ACC112 (cell line): ENCODE data around the gene ARHGAP11A.

Experiments
- H2AFZ ChIP-seq: fragments of 200-600 bp; sonication (generic); one replicate; pipeline ENCODE4 v1.6.0; 2017; ENCODE audit warnings: antibody characterized with exemption, low read length; ENCODE audit not compliant: unreplicated experiment
- H3K27ac ChIP-seq: fragments of 200-600 bp; sonication (generic); 2 replicates; pipeline ENCODE4 v1.5.1; 2014; ENCODE audit warnings: low read depth, mild to moderate bottlenecking, antibody characterized with exemption, low read length, moderate library complexity
- H3K27me3 ChIP-seq: fragments of 200-600 bp; sonication (generic); 2 replicates; pipeline ENCODE4 v1.6.1; 2014; ENCODE audit warnings: mild to moderate bottlenecking, antibody characterized with exemption, low read length, moderate library complexity, mixed read lengths; ENCODE audit not compliant: insufficient read depth
- H3K36me3 ChIP-seq: fragments of 200-600 bp; sonication (generic); 2 replicates; pipeline ENCODE4 v1.6.1; 2016; ENCODE audit warnings: mild to moderate bottlenecking, antibody characterized with exemption, low read length, moderate library complexity, mixed read lengths; ENCODE audit not compliant: insufficient read depth
- H3K4me1 ChIP-seq: fragments of 200-600 bp; sonication (generic); one replicate; pipeline ENCODE4 v1.6.1; 2016; ENCODE audit warnings: low read length, mixed read lengths; ENCODE audit not compliant: insufficient read depth, unreplicated experiment, control insufficient read depth
- H3K4me3 ChIP-seq: fragments of 200-600 bp; sonication (generic); 2 replicates; pipeline ENCODE4 v1.5.1; 2014; ENCODE audit warnings: mild to moderate bottlenecking, low read depth, low read length
- H3K79me2 ChIP-seq: fragments of 200-600 bp; sonication (generic); one replicate; pipeline ENCODE4 v1.6.0; 2016; ENCODE audit warnings: low read length; ENCODE audit not compliant: control insufficient read depth, unreplicated experiment, insufficient read depth

ARHGAP11A gene

GRCh38 chr15:32656496-32656895 lies 41.2 kb downstream of the ARHGAP11A start:
- Histone ChIP-seq H3K36me3 (no peaks in the 10 kb centered on the region; the same call in 1 of the 2 replicates), H3K4me1 (peaks cover 52% of the 10 kb centered on the region), H3K27me3 (no peaks in the 10 kb centered on the region), H3K79me2 (no peaks in the 10 kb centered on the region), H2AFZ (no peak overlapping the region), H3K4me3 (no peak overlapping the region), H3K27ac (no peak overlapping the region)

- Histone ChIP-seq H3K4me3 (peak overlapping the region; percentile 70), H3K27me3 (no peaks in the 10 kb centered on the region), H2AFZ (peak overlapping the region; percentile 84), H3K27ac (peak overlapping the region; percentile 55), H3K4me1 (peaks cover 51% of the 10 kb centered on the region), H3K36me3 (no peaks in the 10 kb centered on the region; the same call in 1 of the 2 replicates), H3K79me2 (no peaks in the 10 kb centered on the region)
Observed at GRCh38 chr15:32657198-32657883, 42.0 kb downstream of the ARHGAP11A start.

- no peaks in the 10 kb centered on the region for H3K27me3 ChIP-seq
- H3K27ac ChIP-seq = peak overlapping the region; percentile 55
- peaks cover 51% of the 10 kb centered on the region for H3K4me1 ChIP-seq
- H3K4me3 ChIP-seq = peak overlapping the region; percentile 42; the same call in 1 of the 2 replicates
- no peaks in the 10 kb centered on the region; the same call in 1 of the 2 replicates for H3K36me3 ChIP-seq
- peak overlapping the region; percentile 40 for H2AFZ ChIP-seq
- H3K79me2 ChIP-seq = no peaks in the 10 kb centered on the region
Observed at GRCh38 chr15:32657941-32658340, 42.6 kb downstream of the ARHGAP11A start.

GRCh38 chr15:32659340-32660155 lies 44.2 kb downstream of the ARHGAP11A start:
- H2AFZ ChIP-seq = no peak overlapping the region
- peaks cover 51% of the 10 kb centered on the region for H3K4me1 ChIP-seq
- no peak overlapping the region for H3K4me3 ChIP-seq
- no peaks in the 10 kb centered on the region for H3K79me2 ChIP-seq
- H3K27ac ChIP-seq = peak overlapping the region; percentile 81
- no peaks in the 10 kb centered on the region for H3K27me3 ChIP-seq
- H3K36me3 ChIP-seq = no peaks in the 10 kb centered on the region; the same call in 1 of the 2 replicates

GRCh38 chr15:32663671-32664070 lies 48.4 kb downstream of the ARHGAP11A start:
- Histone ChIP-seq H3K27me3 (no peaks in the 10 kb centered on the region), H3K79me2 (no peaks in the 10 kb centered on the region), H3K27ac (no peak overlapping the region), H2AFZ (no peak overlapping the region), H3K4me3 (no peak overlapping the region), H3K4me1 (peaks cover 21% of the 10 kb centered on the region), H3K36me3 (no peaks in the 10 kb centered on the region)

GRCh38 chr15:32664796-32665195 lies 49.5 kb downstream of the ARHGAP11A start:
- Histone ChIP-seq H3K27ac (no peak overlapping the region), H3K27me3 (no peaks in the 10 kb centered on the region), H3K79me2 (no peaks in the 10 kb centered on the region), H3K4me1 (peaks cover 15% of the 10 kb centered on the region), H2AFZ (peak overlapping the region; percentile 32), H3K4me3 (no peak overlapping the region), H3K36me3 (no peaks in the 10 kb centered on the region)

- H3K79me2 ChIP-seq = no peaks in the 10 kb centered on the region
Observed at GRCh38 chr15:32667321-32667720, 52.0 kb downstream of the ARHGAP11A start.

GRCh38 chr15:32668942-32669341 lies 53.6 kb downstream of the ARHGAP11A start:
- H3K4me1 ChIP-seq = peaks cover 17% of the 10 kb centered on the region
- H3K27ac ChIP-seq = no peak overlapping the region
- no peaks in the 10 kb centered on the region for H3K36me3 ChIP-seq
- H3K27me3 ChIP-seq = no peaks in the 10 kb centered on the region
- no peak overlapping the region for H2AFZ ChIP-seq
- H3K79me2 ChIP-seq = no peaks in the 10 kb centered on the region
- no peak overlapping the region for H3K4me3 ChIP-seq

More at GRCh38 chr15:32667321-32667720, 52.0 kb downstream of the ARHGAP11A start:
- Histone ChIP-seq H3K4me3 (no peak overlapping the region), H3K27ac (no peak overlapping the region), H2AFZ (no peak overlapping the region), H3K36me3 (no peaks in the 10 kb centered on the region), H3K4me1 (peaks cover 17% of the 10 kb centered on the region), H3K27me3 (no peaks in the 10 kb centered on the region)

GRCh38 chr15:32669896-32670611 lies 54.8 kb downstream of the ARHGAP11A start:
- no peaks in the 10 kb centered on the region for H3K79me2 ChIP-seq
- H3K36me3 ChIP-seq = no peaks in the 10 kb centered on the region
- peak overlapping the region; percentile 67 for H2AFZ ChIP-seq
- peaks cover 17% of the 10 kb centered on the region for H3K4me1 ChIP-seq
- H3K4me3 ChIP-seq = peak overlapping the region; percentile 8
- no peaks in the 10 kb centered on the region for H3K27me3 ChIP-seq
- peak overlapping the region; percentile 66 for H3K27ac ChIP-seq

- Histone ChIP-seq H2AFZ (peak overlapping the region; percentile 67), H3K4me3 (no peak overlapping the region), H3K36me3 (no peaks in the 10 kb centered on the region), H3K79me2 (no peaks in the 10 kb centered on the region), H3K4me1 (peaks cover 22% of the 10 kb centered on the region), H3K27me3 (no peaks in the 10 kb centered on the region), H3K27ac (peak overlapping the region; percentile 66)
Observed at GRCh38 chr15:32670623-32671022, 55.3 kb downstream of the ARHGAP11A start.
